ENCODE results near the gene ZNF407.

GRCh38 chr18:74679006-74679678 is 81.5 kb downstream of the ZNF407 start:
- TF ChIP-seq CTCF (IDR thresholded peaks at IDR 0.05; ENCODE audit: low read depth, low read length, poor library complexity, severe bottlenecking) (no peak), EZH2phosphoT487 (IDR thresholded peaks at IDR 0.05; ENCODE audit: borderline replicate concordance, low read length) (no peak)
